Measurements from ENCODE around the gene FCHSD2.
"Not testable (repeated sequence)": the region's sequence is repeated elsewhere in the genome, so short reads cannot be mapped to it uniquely, and the experiment has no call there.

Gene FCHSD2

GRCh38 chr11:73121692-73122091 lies 20.4 kb downstream of the FCHSD2 start:
- no peak for DNase-seq (ENCODE audit: low spot score)

DNA sequence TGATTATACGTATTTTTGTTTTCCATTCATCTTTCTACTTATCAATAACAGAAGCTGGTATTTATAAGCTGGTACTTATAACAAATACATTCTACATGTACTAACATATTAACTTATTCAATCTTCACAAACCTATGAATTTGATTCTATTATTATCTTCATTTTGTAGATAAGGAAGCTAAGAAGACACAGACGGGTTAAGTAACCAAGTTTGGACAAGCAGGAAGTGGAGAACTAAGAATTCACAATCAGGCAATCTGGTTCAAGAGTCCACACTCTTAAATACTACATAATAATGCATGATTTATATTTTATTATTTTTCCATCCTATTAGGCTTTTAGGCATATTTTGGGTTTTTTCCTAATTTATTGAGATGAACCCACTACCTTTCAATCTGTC lies 25.0 kb downstream of the FCHSD2 start:
- DNase-seq (ENCODE audit: low spot score), result no peak

DNA sequence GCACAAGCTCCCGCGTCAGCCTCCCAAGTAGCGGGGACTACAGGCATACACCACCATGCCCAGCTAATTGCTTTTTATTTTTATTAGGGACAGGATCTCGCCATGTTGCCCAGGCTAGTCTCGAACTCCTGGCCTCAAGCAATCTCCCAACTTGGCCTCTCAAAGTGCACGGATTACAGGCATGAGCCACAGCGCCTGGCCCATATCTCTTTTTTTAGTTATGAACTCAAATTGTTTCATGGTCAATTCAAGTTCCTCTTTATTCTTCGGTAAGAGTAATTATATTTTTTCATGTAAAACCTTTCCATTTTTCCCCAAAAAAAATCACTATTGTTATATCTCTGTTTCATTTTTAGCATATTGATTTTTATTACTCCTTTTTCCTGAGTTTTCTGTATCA lies 25.5 kb downstream of the FCHSD2 start:
- DNase-seq (ENCODE audit: low spot score), result no peak

DNA sequence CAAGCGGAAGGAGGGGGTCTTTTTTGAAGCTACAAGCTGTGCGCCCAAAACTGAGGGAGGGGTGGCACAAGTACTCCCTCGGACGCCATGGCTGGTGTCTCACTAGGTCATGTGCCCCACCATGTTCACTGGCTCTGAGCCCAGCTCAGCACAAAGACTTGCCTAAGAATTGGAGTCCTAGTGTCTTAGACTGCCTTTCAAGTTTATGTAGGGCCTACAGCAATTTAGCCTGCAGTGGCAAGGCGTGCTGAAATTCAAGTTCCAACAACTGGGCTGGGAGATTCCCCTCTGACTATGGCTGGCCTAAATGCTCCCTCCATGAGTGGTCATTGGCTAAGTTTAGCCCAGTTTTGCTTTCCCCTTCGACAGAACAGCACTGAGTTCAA lies 27.3 kb downstream of the FCHSD2 start:
- DNase-seq (ENCODE audit: low spot score), result no peak

DNA sequence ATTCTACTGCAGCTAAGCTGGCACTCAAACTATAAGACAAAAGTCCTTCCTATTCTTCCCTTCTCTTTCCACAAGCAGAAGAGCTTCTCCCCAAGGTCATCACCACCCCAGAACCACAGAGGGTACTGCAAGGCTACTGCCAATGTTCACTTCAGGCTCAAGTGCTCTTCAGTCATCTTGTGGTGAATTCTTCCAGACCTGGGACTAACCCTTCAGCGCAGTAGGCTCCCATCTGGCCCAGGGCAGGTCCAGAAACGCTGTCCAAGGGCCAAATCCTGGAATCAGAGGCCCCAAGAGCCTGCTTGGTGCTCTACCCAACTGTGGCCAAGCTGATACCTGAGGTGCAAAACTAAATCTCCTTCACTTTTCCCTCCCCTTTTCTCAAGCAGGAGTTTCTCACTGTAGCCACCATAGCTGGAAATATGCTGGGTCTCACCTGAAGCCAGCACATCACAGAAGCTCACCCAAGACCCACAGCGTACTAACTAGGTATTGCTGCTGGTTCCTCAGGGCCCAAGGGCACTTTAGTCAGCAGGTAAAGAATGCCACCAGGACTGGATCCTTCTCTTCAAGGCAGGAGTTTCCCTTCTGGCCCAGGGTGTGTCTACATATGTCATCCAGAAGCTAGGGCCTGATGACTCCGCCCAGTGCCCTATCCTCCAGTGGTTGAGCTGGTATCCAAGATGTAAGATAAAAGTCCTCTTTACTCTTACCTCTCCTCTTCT lies 27.8 kb downstream of the FCHSD2 start:
- no peak for DNase-seq (ENCODE audit: low spot score)

DNA sequence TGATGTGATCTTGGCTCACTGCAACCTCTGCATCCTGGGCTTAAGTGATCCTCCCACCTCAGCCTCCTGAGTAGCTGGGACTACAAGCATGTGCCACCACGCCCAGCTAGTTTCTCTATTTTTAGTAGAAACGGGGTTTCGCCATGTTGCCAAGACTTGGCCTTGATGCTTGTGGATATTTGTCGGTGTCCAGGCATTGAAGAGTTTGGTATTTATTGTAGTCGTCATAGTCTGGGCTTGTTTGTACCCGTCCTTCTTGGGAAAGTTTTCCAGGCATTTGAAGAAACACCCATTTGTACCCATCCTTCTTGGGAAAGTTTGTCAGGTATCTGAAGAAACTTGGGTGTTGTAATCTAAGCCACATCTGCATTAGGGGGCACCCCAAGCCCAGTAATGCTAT lies 28.7 kb downstream of the FCHSD2 start:
- no peak for DNase-seq (ENCODE audit: low spot score)

DNA sequence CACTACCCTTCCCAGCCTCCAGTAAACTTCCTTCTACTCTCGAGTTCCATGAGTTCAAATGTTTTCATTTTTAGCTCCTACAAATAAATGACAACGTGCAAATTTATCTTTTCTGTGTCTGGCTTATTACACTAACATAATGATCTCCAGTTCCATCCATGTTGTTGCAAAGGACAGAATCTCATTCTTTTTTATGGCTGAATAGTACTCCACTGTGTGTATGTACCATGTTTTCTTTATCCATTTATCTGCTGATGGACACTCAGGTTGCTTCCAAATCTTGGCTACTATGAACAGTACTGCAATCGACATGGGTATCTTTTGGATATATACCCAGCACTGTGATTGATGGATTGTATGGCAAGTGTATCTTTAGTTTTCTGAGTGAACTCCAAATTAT lies 34.5 kb downstream of the FCHSD2 start:
- no peak for DNase-seq (ENCODE audit: low spot score)

DNA sequence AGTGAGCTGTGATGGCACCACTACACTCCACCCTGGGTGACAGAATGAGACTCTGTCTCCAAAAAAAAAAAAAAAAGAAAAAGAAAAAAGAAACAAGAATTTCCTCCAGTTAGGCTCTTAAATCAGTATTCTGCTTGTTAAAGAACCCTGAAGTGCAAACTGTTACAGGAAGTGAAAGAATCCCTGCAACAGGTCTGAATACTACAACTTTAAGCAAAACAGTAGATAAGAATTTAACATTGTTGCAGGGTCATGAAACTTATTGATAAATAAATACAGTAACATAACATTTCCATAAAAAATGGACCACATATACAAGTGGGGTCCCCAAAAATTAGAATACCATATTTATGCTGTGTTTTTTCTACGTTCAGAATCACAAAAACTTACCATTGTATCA lies 35.8 kb downstream of the FCHSD2 start:
- DNase-seq (ENCODE audit: low spot score), result no peak

DNA sequence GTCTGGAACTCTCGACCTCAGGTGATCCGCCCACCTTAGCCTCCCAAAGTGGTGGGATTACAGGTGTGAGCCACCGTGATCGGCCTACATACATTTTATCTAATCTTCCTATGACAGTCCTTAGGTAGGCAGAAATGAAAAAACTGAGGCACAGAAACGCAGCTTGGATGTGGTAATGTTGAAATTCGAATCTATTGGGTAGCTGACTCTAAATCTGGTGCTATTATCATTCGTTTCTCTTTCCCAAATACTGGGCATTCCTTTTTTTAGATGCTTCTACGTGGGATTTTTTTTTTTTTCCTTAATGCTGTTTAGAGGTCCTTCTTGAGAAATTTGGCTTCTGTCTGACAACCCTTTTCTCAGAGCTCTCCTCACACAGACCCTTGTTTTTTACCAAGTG lies 41.5 kb downstream of the FCHSD2 start:
- DNase-seq (ENCODE audit: low spot score), result no peak

GRCh38 chr11:73099512-73100266 lies 42.4 kb downstream of the FCHSD2 start:
- no peak for DNase-seq (ENCODE audit: low spot score)

DNA sequence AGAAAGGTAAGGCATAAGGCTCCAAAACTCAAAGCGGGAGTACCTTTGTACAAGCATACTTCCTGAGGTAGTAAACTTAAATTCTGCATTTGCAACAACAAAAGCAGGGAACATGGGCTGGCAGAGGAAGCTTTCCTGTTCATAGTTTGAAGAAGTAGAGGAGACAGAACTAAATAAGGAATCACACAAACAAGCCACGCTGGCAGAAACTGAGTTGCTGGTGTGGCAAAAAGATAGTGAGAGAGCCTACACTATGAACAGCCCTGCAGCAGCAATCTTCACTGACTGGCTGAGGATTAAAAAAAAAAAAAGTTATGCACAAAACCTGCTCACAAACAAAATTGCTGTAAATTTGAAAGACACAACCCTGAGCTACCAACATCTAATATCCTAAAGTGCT lies 46.5 kb downstream of the FCHSD2 start:
- DNase-seq (ENCODE audit: low spot score), result no peak

- no peak for DNase-seq (ENCODE audit: low spot score)
These were observed 50.4 kb downstream of the FCHSD2 start for GRCh38 chr11:73091521-73092305.

DNA sequence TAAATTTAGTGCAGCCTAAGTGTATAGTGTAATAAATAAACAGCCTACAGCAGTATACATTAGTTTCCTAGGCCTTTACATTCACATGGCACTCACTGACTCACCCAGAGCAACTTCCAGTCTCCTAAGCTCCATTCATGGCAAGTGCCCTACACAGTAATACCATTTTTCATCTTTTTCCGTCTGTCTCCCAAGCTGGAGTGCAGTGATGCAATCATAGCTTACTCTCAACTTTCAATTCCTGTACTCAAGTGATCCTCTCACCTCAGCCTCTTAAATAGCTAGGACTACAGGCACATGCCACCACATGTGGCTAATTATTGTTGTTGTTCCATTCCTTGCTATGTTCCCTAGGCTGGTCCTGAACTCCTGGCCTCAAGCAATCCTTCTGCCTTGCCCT lies 54.4 kb downstream of the FCHSD2 start:
- DNase-seq (ENCODE audit: low spot score), result no peak

DNA sequence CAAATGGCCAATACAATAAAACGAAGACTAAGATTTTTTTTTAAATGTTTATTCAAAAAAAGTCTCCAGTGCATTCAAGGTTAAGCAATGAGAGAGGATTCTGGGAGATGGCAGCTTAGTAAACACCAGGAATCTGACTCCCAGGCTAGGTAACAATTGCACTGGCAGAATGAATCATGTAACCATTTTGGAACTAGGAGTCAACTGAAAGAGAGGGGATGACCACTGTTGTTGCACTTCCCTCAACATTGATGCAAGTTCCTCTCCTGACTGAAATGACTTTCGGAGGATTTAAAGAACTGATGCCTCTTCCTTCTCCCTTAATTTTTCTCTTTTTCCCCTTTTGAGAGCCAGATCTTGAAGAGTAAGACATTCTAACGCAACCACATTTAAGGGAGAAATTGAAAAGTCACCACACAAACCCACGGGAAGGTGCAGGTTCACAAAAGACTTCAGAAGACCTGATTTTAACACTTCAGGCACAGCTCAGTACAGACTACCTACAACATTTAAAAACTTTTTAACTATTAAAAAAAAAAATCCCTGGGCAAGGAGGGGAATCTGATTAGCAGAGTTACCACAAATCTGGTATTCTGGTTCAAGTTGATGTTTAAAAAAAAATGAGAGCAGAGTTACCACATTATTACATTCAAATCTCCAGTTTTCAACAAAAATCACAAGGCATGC lies 56.8 kb downstream of the FCHSD2 start:
- DNase-seq (ENCODE audit: low spot score), result no peak

DNA sequence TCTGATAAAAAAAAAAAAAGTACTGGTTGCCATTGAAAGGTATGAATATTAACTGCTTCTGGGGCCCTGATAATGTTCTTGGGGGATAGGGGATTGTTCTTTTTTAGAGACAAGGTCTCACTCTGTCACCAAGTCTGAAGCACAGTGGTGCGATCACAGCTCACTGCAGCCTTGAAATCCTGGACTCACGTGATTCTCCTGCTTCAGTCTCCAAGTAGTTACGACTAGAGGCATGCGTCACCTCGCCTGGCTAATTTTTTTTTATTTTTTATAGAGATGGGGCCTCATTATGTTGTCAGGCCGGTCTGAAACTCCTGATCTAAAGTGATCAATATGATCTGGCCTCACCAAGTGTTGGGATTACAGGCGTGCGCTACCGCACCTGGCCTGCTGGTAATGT lies 63.5 kb downstream of the FCHSD2 start:
- no peak for DNase-seq (ENCODE audit: low spot score)

DNA sequence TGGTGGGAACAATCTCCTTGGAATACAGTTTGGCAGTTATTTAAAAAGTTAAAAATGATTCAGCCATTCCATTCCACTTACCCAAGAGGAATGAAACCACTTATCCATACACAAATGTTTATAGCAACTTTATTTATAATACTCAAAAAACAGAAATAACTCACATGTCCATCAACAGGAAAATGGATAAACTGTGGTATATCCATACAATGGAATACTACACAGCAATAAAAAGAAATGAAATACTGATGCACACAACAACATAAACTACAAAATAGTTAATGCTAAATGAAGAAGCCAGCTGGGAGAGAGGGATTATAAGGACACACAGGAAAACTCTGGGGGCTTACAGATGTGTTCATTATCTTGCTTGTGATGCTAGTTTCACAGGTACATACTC lies 64.7 kb downstream of the FCHSD2 start:
- no peak for DNase-seq (ENCODE audit: low spot score)

DNA sequence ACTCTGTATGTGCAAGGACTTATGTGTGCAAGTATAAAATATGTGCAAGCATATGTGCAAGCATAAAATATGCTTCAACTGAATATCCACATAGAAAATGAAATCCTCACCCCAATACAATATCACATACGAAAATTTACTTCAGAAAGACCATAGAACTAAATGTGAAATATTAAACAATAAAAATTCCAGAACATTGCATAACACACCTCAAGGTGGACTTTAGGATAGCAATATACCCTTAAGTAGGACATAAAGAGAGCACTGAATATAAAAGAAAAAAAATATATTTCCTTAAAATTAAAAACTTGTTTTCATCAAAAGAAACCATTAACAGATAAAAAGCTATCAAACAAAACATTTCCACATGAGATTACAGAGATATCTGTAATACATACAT lies 67.8 kb downstream of the FCHSD2 start:
- DNase-seq (ENCODE audit: low spot score), result no peak

DNA sequence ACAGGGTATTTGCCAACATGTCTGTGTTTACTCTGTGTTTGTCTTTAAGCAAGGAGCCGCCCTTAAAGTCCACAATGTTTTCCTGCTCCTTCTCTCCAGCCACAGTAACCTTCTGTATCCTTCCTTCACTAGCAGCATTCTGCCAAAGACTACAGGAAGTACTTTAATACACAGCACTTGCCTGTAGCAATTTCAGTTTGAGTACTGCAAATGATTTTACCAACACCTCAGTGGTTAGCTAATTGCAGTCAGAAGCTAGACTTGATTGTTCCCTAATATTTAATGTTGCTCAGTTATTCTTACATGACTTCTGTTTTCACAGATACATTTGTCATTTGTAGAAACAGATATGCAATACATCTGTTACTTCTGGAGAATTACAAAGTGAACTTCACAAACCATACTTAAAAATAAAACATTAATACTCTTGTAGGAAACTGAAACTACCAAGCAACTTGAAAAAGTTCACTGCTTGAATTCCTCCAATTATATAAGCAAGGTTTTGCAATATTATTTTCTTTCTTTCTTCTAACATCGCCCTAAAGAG lies 69.1 kb downstream of the FCHSD2 start:
- no peak for DNase-seq (ENCODE audit: low spot score)

GRCh38 chr11:73070653-73071052 lies 71.5 kb downstream of the FCHSD2 start:
- DNase-seq (ENCODE audit: low spot score), result no peak

- DNase-seq (ENCODE audit: low spot score), result not testable (repeated sequence)
These were observed 80.2 kb downstream of the FCHSD2 start for GRCh38 chr11:73061857-73062424.

DNA sequence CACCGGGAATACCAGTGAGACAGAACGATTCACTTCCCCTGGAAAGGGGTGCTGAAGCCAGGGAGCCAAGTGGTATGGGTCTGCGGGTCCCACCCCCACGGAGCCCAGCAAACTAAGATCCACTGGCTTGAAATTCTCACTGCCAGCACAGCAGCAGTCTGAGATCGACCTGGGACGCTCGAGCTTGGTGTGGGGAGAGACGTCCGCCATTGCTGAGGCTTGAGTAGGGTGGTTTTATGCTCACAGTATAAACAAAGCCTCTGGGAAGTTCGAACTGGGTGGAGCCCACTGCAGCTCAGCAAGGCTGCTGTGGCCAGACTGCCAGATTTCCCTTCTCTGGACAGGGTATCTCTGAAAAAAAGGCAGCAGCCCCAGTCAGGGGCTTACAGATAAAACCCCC lies 80.7 kb downstream of the FCHSD2 start:
- not testable (repeated sequence) for DNase-seq (ENCODE audit: low spot score)

- DNase-seq (ENCODE audit: low spot score), result no peak
These were observed 82.2 kb downstream of the FCHSD2 start for GRCh38 chr11:73059915-73060314.
